Measurements from ENCODE around the gene OOSP1.

DNA sequence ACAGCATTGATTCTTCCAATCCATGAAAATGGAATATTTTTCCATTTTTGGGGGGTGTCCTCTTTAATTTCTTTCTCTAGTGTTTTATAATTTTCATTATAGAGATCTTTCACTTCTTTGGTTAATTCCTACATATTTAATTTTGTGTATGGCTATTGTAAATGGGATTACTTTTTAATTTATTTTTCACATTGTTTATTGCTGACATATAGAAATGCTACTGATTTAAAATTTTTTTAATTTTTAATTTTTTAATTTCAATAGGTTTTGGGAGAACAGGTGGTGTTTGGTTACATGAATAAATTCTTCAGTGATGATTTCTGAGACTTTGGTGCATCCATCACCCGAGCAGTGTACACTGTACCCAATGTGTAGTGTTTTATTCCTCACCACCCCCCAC is 52.2 kb downstream of the OOSP1 start:
- TF ChIP-seq, protein P1, sequence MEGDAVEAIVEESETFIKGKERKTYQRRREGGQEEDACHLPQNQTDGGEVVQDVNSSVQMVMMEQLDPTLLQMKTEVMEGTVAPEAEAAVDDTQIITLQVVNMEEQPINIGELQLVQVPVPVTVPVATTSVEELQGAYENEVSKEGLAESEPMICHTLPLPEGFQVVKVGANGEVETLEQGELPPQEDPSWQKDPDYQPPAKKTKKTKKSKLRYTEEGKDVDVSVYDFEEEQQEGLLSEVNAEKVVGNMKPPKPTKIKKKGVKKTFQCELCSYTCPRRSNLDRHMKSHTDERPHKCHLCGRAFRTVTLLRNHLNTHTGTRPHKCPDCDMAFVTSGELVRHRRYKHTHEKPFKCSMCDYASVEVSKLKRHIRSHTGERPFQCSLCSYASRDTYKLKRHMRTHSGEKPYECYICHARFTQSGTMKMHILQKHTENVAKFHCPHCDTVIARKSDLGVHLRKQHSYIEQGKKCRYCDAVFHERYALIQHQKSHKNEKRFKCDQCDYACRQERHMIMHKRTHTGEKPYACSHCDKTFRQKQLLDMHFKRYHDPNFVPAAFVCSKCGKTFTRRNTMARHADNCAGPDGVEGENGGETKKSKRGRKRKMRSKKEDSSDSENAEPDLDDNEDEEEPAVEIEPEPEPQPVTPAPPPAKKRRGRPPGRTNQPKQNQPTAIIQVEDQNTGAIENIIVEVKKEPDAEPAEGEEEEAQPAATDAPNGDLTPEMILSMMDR (IDR thresholded peaks at IDR 0.05; ENCODE audit: borderline replicate concordance, extremely low read depth, low read length, poor library complexity, severe bottlenecking), result no peak
- no peak for TF ChIP-seq EZH2 (IDR thresholded peaks at IDR 0.05; ENCODE audit: borderline replicate concordance, low read depth, low read length, severe bottlenecking)
